SHP77 treated with DMSO at 0.1 percent for 48 hours (cell line): ENCODE measurements around the gene TMEM52B.
"Not testable (repeated sequence)": the region's sequence is repeated elsewhere in the genome, so short reads cannot be mapped to it uniquely, and the experiment has no call there.

ENCODE experiments used
- DNase-seq: peaks from one replicate; lab custom pipeline; 2025; lab: John Stamatoyannopoulos, UW

The TMEM52B gene

GRCh38 chr12:10171973-10172728 is 6.7 kb upstream of the TMEM52B start, which contains the start of gene OLR1:
TSS of gene OLR1 (minus strand) at chr12:10172132. CDS start at chr12:10172077, 55 bp downstream.
- DNase-seq: no peak

GRCh38 chr12:10174986-10175614 is 3.7 kb upstream of the TMEM52B start:
- no peak for DNase-seq

GRCh38 chr12:10175846-10176636 is 2.8 kb upstream of the TMEM52B start:
- no peak for DNase-seq

- DNase-seq: no peak
Observed at GRCh38 chr12:10179776-10180181, 947 bp downstream of the TMEM52B start.

GRCh38 chr12:10182354-10183049 is 3.7 kb downstream of the TMEM52B start:
- no peak for DNase-seq

GRCh38 chr12:10184261-10184843 is 5.5 kb downstream of the TMEM52B start:
- DNase-seq: no peak

- DNase-seq: no peak
Observed at GRCh38 chr12:10186299-10186698, 7.5 kb downstream of the TMEM52B start.

GRCh38 chr12:10186958-10187357 is 8.1 kb downstream of the TMEM52B start:
- DNase-seq: not testable (repeated sequence)

GRCh38 chr12:10189653-10190052 is 10.8 kb downstream of the TMEM52B start:
- DNase-seq: no peak

GRCh38 chr12:10190558-10191388 is 11.9 kb downstream of the TMEM52B start:
- DNase-seq: no peak

GRCh38 chr12:10191865-10192264 is 13.0 kb downstream of the TMEM52B start:
- no peak for DNase-seq

- DNase-seq: no peak
Observed at GRCh38 chr12:10194160-10194670, 15.4 kb downstream of the TMEM52B start.

- DNase-seq: no peak
Observed at GRCh38 chr12:10196210-10196609, 17.4 kb downstream of the TMEM52B start.

- no peak for DNase-seq
Observed at GRCh38 chr12:10197879-10198278, 19.0 kb downstream of the TMEM52B start.

- DNase-seq: not testable (repeated sequence)
Observed at GRCh38 chr12:10204495-10204894, 25.7 kb downstream of the TMEM52B start.

GRCh38 chr12:10205220-10205807 is 26.5 kb downstream of the TMEM52B start:
- DNase-seq: no peak

GRCh38 chr12:10207136-10207535 is 28.3 kb downstream of the TMEM52B start:
- no peak for DNase-seq

- no peak for DNase-seq
Observed at GRCh38 chr12:10210225-10210624, 31.4 kb downstream of the TMEM52B start.

GRCh38 chr12:10211101-10211939 is 32.5 kb downstream of the TMEM52B start:
- DNase-seq: no peak
